Kidney (tissue), 14 donors: ENCODE results near the gene AOPEP. TPM values are rescaled to one million over a fixed set of nuclear protein-coding genes. Genes with fewer than 3 reads are reported as not detected.

Source experiments
- DNase-seq, 5 donors: peaks; one replicate each; pipeline ENCODE4 v3.0.0-alpha.2; 2013 to 2020
- FAIRE-seq: peaks from 2 replicates; lab custom pipeline; 2012; peaks lifted over from hg19 to GRCh38; lab: Jason Lieb, UNC
- H3K27ac ChIP-seq, 2 donors: one replicate each; pipeline ENCODE4 v1.7.0; 2013; ENCODE audit warnings: low read depth in 2 of 2, low read length in 2 of 2, inconsistent platforms in 1 of 2
- H3K27me3 ChIP-seq: one replicate; pipeline ENCODE4 v1.7.1; 2013; ENCODE audit warnings: low read length, inconsistent platforms; ENCODE audit not compliant: control insufficient read depth, insufficient read depth
- H3K36me3 ChIP-seq, 3 donors: one replicate each; pipeline versions ENCODE4 v1.7.0 to v1.7.1; 2013; ENCODE audit warnings: low read length in 3 of 3, control low read depth in 1 of 3, inconsistent platforms in 1 of 3; ENCODE audit not compliant: insufficient read depth in 3 of 3, control insufficient read depth in 2 of 3
- H3K4me1 ChIP-seq, 3 donors: one replicate each; pipeline versions ENCODE4 v1.7.0 to v1.7.1; 2013; ENCODE audit warnings: low read length in 3 of 3, inconsistent platforms in 1 of 3, low read depth in 1 of 3; ENCODE audit not compliant: control insufficient read depth in 2 of 3, insufficient read depth in 2 of 3
- H3K4me3 ChIP-seq, 3 donors: one replicate each; pipeline versions ENCODE4 v1.7.0 to v1.8.1; 2013; ENCODE audit warnings: low read length in 3 of 3, control low read depth in 1 of 3, inconsistent platforms in 1 of 3
- H3K9ac ChIP-seq, 3 donors: one replicate each; pipeline versions ENCODE4 v1.7.0 to v1.7.1; 2013; ENCODE audit warnings: low read length in 3 of 3, control low read depth in 1 of 3, inconsistent platforms in 1 of 3
- H3K9me3 ChIP-seq, 3 donors: one replicate each; pipeline versions ENCODE4 v1.7.0 to v1.7.1; 2013; ENCODE audit warnings: low read length in 3 of 3, control low read depth in 1 of 3, inconsistent platforms in 1 of 3; ENCODE audit not compliant: control insufficient read depth in 2 of 3, insufficient read depth in 1 of 3
- intact Hi-C: fragments of 100-400 bp; cut with DNase I; formaldehyde crosslinking; loops from one replicate; pipeline ENCODE4 v1.11.1; 2022
- polyA plus RNA-seq: library from polyadenylated mRNA; stranded (reverse); fragments of 350-450 nt; fragmentation: Illumina TruSeq; extraction: RNeasy Lipid Tissue Mini Kit (QIAGEN cat#74804); gene quantifications from one replicate; pipeline ENCODE4 v1.2.3, GENCODE V29; 2014; ENCODE audit warnings: low read depth, low replicate concordance; ENCODE audit not compliant: insufficient read depth
- total RNA-seq: library from RNA; stranded (reverse); fragmentation: NEBNext Ultra II Directional; extraction: Animal tissue kit (Norgen Biotek cat#: 25700); gene quantifications from one replicate; pipeline ENCODE4 v1.2.1, GENCODE V29; 2021
- TF ChIP-seq, protein P1 (sequence below): IDR thresholded peaks from 3 replicates; pipeline ENCODE4 v1.5.1; 2012; ENCODE audit warnings: mild to moderate bottlenecking, moderate library complexity, borderline replicate concordance; ENCODE audit not compliant: insufficient read depth; ENCODE audit errors: extremely low read depth
- donor health status: control.
- donor health status: control.
- donor health status: control.
- donor health status: control.
- donor health status: control.
- donor health status: DM: yes; HTN: yes; CAD: no.
- donor health status: Normal renal cell carcinoma (clear cell type).

The AOPEP gene
- total and polyA plus RNA-seq, 2 donors from 2014 or later = 52.2 to 119 TPM

DNA sequence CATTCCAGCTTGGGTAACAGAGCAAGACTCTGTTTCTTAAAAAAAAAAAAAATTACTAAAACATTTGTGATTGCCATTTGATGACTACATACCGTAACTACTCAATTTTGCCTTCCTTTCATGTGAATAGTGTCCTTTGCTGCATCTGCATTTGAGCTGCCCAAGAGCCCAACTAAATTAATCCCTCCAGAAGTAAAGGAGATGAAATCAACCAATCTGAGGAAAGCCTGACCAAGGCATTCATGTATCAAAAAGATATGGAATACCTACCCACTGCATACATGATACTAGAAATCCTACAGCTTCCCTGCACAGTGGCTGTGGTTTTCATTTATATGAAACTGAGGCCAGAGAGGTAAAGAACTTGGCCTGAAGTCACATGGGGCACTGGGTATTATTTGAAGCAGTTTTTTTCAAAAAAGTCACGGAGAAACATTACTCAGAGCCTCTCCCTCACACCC lies 177.5 kb downstream of the AOPEP start:
- intact Hi-C loops = no loop called here
- no peak overlapping the region for H3K9ac ChIP-seq
- H3K4me3 ChIP-seq = no peak overlapping the region
- no peaks in the 10 kb centered on the region for H3K36me3 ChIP-seq
- H3K9me3 ChIP-seq = no peaks in the 10 kb centered on the region
- no peak for FAIRE-seq
- peaks cover 0 to 12% (median 7%) of the 10 kb centered on the region in 3 donors for H3K4me1 ChIP-seq
- TF ChIP-seq, protein P1, sequence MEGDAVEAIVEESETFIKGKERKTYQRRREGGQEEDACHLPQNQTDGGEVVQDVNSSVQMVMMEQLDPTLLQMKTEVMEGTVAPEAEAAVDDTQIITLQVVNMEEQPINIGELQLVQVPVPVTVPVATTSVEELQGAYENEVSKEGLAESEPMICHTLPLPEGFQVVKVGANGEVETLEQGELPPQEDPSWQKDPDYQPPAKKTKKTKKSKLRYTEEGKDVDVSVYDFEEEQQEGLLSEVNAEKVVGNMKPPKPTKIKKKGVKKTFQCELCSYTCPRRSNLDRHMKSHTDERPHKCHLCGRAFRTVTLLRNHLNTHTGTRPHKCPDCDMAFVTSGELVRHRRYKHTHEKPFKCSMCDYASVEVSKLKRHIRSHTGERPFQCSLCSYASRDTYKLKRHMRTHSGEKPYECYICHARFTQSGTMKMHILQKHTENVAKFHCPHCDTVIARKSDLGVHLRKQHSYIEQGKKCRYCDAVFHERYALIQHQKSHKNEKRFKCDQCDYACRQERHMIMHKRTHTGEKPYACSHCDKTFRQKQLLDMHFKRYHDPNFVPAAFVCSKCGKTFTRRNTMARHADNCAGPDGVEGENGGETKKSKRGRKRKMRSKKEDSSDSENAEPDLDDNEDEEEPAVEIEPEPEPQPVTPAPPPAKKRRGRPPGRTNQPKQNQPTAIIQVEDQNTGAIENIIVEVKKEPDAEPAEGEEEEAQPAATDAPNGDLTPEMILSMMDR = no peak
- H3K27me3 ChIP-seq = no peaks in the 10 kb centered on the region
- H3K27ac ChIP-seq = no peak overlapping the region
- no peak for DNase-seq

DNA sequence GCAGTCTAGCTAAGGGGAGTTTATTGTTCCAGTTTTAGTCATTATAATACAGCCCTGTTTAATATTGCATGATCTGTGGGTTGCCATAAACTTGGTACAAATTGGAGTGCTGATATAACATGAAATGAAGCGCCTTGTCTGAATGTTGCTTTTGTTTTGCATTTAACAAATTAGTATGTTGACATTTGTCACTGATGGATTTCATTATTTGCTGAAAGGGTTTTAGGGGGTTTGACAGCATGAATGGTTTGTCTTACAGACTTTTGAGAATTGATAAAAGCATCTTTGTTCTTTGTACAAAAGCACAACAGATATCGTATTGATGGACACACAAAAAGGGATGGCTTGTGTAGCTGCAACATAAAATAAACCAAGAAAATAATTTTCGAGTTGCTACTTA lies 178.3 kb downstream of the AOPEP start:
- TF ChIP-seq, protein P1 = no peak
- H3K9ac ChIP-seq = no peak overlapping the region
- H3K27me3 ChIP-seq = no peaks in the 10 kb centered on the region
- no peak for FAIRE-seq
- intact Hi-C loops = no loop called here
- peaks cover 0 to 12% (median 7%) of the 10 kb centered on the region in 3 donors for H3K4me1 ChIP-seq
- no peak overlapping the region for H3K4me3 ChIP-seq
- no peak overlapping the region for H3K27ac ChIP-seq
- no peaks in the 10 kb centered on the region for H3K36me3 ChIP-seq
- no peak for DNase-seq
- H3K9me3 ChIP-seq = no peaks in the 10 kb centered on the region

DNA sequence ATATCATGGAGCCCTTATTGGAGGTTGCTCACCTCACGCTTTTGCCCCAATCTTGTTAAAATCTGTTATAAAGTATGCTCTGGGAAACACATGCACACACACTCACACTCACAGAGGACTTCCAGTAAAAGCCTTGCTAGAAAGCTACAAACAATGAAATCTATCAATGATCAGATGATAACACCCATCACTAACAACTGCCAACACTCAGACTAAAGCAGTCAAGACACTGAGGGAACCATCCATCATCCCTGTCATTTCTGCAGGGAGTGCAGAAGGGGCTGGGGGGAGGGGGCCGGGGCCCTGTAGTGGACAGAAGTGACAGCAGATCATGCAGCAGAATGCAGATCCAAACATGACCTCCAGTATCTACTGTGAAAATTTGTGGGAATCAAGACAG lies 179.1 kb downstream of the AOPEP start:
- no peak for FAIRE-seq

More for the DNA sequence above, 179.1 kb downstream of the AOPEP start:
- Histone ChIP-seq H3K36me3 (no peaks in the 10 kb centered on the region), H3K9ac (no peak overlapping the region), H3K27me3 (no peaks in the 10 kb centered on the region), H3K9me3 (no peaks in the 10 kb centered on the region), H3K27ac (no peak overlapping the region), H3K4me1 (peaks cover 0 to 12% (median 7%) of the 10 kb centered on the region in 3 donors), H3K4me3 (no peak overlapping the region)
- no peak for DNase-seq
- intact Hi-C loops = no loop called here
- TF ChIP-seq, protein P1 = no peak
